GM13976 (cell line): ENCODE data around the gene CTSD.

Experiments used
- DNase-seq: peaks from one replicate; pipeline ENCODE4 v3.0.0; 2012; ENCODE audit warnings: low spot score
- CTCF ChIP-seq: IDR thresholded peaks from 2 replicates; pipeline ENCODE4 v1.5.1; 2012; ENCODE audit warnings: borderline replicate concordance, mild to moderate bottlenecking; ENCODE audit not compliant: insufficient read depth; ENCODE audit errors: extremely low read depth, missing control alignments, control extremely low read depth
- in situ Hi-C: fragments of 300-500 bp; cut with MboI; formaldehyde crosslinking; loops from one replicate; pipeline ENCODE4 v1.12.0; 2022; ENCODE audit warnings: low sequenced_read_pairs, mixed read lengths, inconsistent platforms; ENCODE audit not compliant: unreplicated experiment

CTSD gene

GRCh38 chr11:1755344-1755691, 8.4 kb downstream of the CTSD start:
- no peak for DNase-seq
- TF ChIP-seq CTCF: no peak
- in situ Hi-C loops: no loop called here

- DNase-seq: no peak
- in situ Hi-C loops: no loop called here
- no peak for TF ChIP-seq CTCF
Measured at GRCh38 chr11:1754376-1755150, 9.2 kb downstream of the CTSD start.

- DNase-seq: no peak
- no peak for TF ChIP-seq CTCF
- in situ Hi-C loops: no loop called here
Measured at GRCh38 chr11:1753929-1754305, 9.8 kb downstream of the CTSD start.

- in situ Hi-C loops: no loop called here
- no peak for TF ChIP-seq CTCF
- no peak for DNase-seq
Measured at GRCh38 chr11:1753229-1753928, 10.3 kb downstream of the CTSD start.

GRCh38 chr11:1752907-1753228, 10.9 kb downstream of the CTSD start:
- TF ChIP-seq CTCF: no peak
- in situ Hi-C loops: no loop called here
- no peak for DNase-seq

GRCh38 chr11:1751999-1752906, 11.5 kb downstream of the CTSD start:
- no peak for DNase-seq
- in situ Hi-C loops: no loop called here
- TF ChIP-seq CTCF: no peak
